ENCODE data around the gene KLHL12. TPM values are rescaled to one million over a fixed set of nuclear protein-coding genes. Genes with fewer than 3 reads are reported as not detected.
A peak's percentile ranks its signal among the peaks of the same experiment; 100 is the strongest.

KLHL12 gene
- total and polyA plus RNA-seq, 10 of the 15 experiments (the other 5 are each of a cell fraction or from before 2014, with no cell fraction given) = 16.0 to 53.8 (median 30.3) TPM

- FAIRE-seq (no peak), ATAC-seq (no peak), DNase-seq (ENCODE audit: low read depth, low spot score) (no peak)
- no peaks in the 10 kb centered on the region for H3K36me3 ChIP-seq (ENCODE audit: control insufficient read depth in 2 of 2, insufficient read depth in 2 of 2, low read length in 1 of 2)
- H3K27ac ChIP-seq (ENCODE audit: control insufficient read depth, insufficient read depth) = peak overlapping the region; percentile 22; the same call in 1 of the 2 replicates
- H3K4me3 ChIP-seq = 0 out of 2 replicates have a peak overlapping the region, but pooled peaks have one; percentile 11
- no peaks in the 10 kb centered on the region for H3K27me3 ChIP-seq (replicated peaks in 1 of 2; ENCODE audit: control insufficient read depth in 2 of 2, insufficient read depth in 2 of 2, low read length in 1 of 2)
- no TSS peak for BruUV-seq (replicated peaks)
- intact Hi-C loops (cut with micrococcal nuclease; ENCODE audit: unreplicated experiment) = no loop called here
- in situ Hi-C loops (cut with MboI) = no loop called here
- H3K9ac ChIP-seq (ENCODE audit: control insufficient read depth, insufficient read depth, low read length) = no peak overlapping the region
- TF ChIP-seq HSF1 (IDR thresholded peaks at IDR 0.05; ENCODE audit: low read depth, low read length) (no peak), ZSCAN29 (IDR thresholded peaks at IDR 0.05) (no peak), RAD51 (IDR thresholded peaks at IDR 0.05) (no peak), CHD2 (IDR thresholded peaks at IDR 0.05; ENCODE audit: borderline replicate concordance, low read depth, low read length) (no peak), TCF7 (IDR thresholded peaks at IDR 0.05; ENCODE audit: borderline replicate concordance) (no peak), SKIL (IDR thresholded peaks at IDR 0.05; ENCODE audit: low read depth, poor library complexity, severe bottlenecking) (no peak), SMAD1 (IDR thresholded peaks at IDR 0.05; ENCODE audit: low read depth, partially characterized antibody) (no peak), MTA2 (IDR thresholded peaks at IDR 0.05; ENCODE audit: low read depth) (no peak), MLLT1 (IDR thresholded peaks at IDR 0.05) (no peak), BCL11A (IDR thresholded peaks at IDR 0.05; ENCODE audit: low read depth, low read length) (no peak), YY1 (IDR thresholded peaks at IDR 0.05; ENCODE audit: low read depth, low read length) (no peak)
- SMC1A ChIA-PET (ENCODE audit: uncharacterized antibody, unreplicated experiment) = interaction anchor here (1.0 kb wide), 1 partner anchor 76 kb away, joined by 3 read pairs; no protein-coding TSS in a partner anchor
- CTCF ChIA-PET = interaction anchor here (0.7 to 2.9 kb wide), 2 partner anchors 61 to 76 kb away, joined by 4 to 10 read pairs; no protein-coding TSS in a partner anchor
- no peaks in the 10 kb centered on the region; the same call in 1 of the 2 replicates for H3K4me1 ChIP-seq (ENCODE audit: control insufficient read depth, insufficient read depth, low read length)
- 95% methylated on average over 3 of the region's 3 CpGs for WGBS (ENCODE audit: insufficient coverage, insufficient replicate concordance, low lambda C conversion rate, missing lambda C conversion rate)
- RAD21 ChIA-PET (ENCODE audit: unreplicated experiment) = no interaction called here
- no peaks in the 10 kb centered on the region for H3K9me3 ChIP-seq (replicated peaks; ENCODE audit: control insufficient read depth, insufficient read depth, low read length)
- POLR2A ChIA-PET = interaction anchor here (0.6 kb wide), 1 partner anchor 103 kb away, joined by 3 read pairs; the partner anchor contains the start of gene PPFIA4
- H4K20me1 ChIP-seq (ENCODE audit: control insufficient read depth, insufficient read depth) = no peaks in the 10 kb centered on the region
- no peak overlapping the region for H2AFZ ChIP-seq (ENCODE audit: control insufficient read depth, low read depth, low read length)
- peaks cover 19% of the 10 kb centered on the region for H3K79me2 ChIP-seq (ENCODE audit: control insufficient read depth, insufficient read depth, low read length)
- peak overlapping the region; percentile 66 for H3K4me2 ChIP-seq (ENCODE audit: control insufficient read depth, insufficient read depth)
These were observed 3.5 kb downstream of the KLHL12 start for GRCh38 chr1:202923533-202923932.
